ENCODE measurements around the gene DIO3.
"Not testable (repeated sequence)": the region's sequence is repeated elsewhere in the genome, so short reads cannot be mapped to it uniquely, and the experiment has no call there.

Gene DIO3

GRCh38 chr14:101559624-101560533 lies 1.4 kb upstream of the DIO3 start:
- no peak for DNase-seq

- no peak for DNase-seq
Measured at GRCh38 chr14:101560534-101561113, 671 bp upstream of the DIO3 start.

- no peak for DNase-seq
Measured at GRCh38 chr14:101561897-101562490, 699 bp downstream of the DIO3 start.

- DNase-seq: no peak
Measured at GRCh38 chr14:101562659-101563351, 1.5 kb downstream of the DIO3 start.

GRCh38 chr14:101563352-101563653 lies 2.0 kb downstream of the DIO3 start:
- no peak for DNase-seq

- no peak for DNase-seq
Measured at GRCh38 chr14:101563654-101564443, 2.6 kb downstream of the DIO3 start.

- DNase-seq: no peak
Measured at GRCh38 chr14:101564444-101564776, 3.1 kb downstream of the DIO3 start.

GRCh38 chr14:101564819-101565698 lies 3.8 kb downstream of the DIO3 start:
- no peak for DNase-seq

GRCh38 chr14:101567252-101567651 lies 6.0 kb downstream of the DIO3 start:
- no peak for DNase-seq

GRCh38 chr14:101571004-101571403 lies 9.7 kb downstream of the DIO3 start:
- no peak for DNase-seq

- DNase-seq: not testable (repeated sequence)
Measured at GRCh38 chr14:101572526-101572925, 11.2 kb downstream of the DIO3 start.

GRCh38 chr14:101573289-101573688 lies 12.0 kb downstream of the DIO3 start:
- DNase-seq: no peak

GRCh38 chr14:101575581-101575980 lies 14.3 kb downstream of the DIO3 start:
- no peak for DNase-seq

- no peak for DNase-seq
Measured at GRCh38 chr14:101577221-101577909, 16.1 kb downstream of the DIO3 start.

- no peak for DNase-seq
Measured at GRCh38 chr14:101578489-101578888, 17.2 kb downstream of the DIO3 start.

GRCh38 chr14:101579372-101580080 lies 18.2 kb downstream of the DIO3 start:
- DNase-seq: no peak

GRCh38 chr14:101581806-101582205 lies 20.5 kb downstream of the DIO3 start:
- DNase-seq: no peak

GRCh38 chr14:101582294-101582693 lies 21.0 kb downstream of the DIO3 start:
- DNase-seq: no peak

GRCh38 chr14:101583006-101583714 lies 21.9 kb downstream of the DIO3 start:
- no peak for DNase-seq

GRCh38 chr14:101583715-101584054 lies 22.4 kb downstream of the DIO3 start:
- no peak for DNase-seq
